ENCODE data around the gene ARHGDIG. TPM values are rescaled to one million over a fixed set of nuclear protein-coding genes. Genes with fewer than 3 reads are reported as not detected.

The ARHGDIG gene
- total and polyA plus RNA-seq, 2 donors from 2014 or later: 0.88 TPM; not detected in 1

GRCh38 chr16:281660-282255, 1.4 kb downstream of the ARHGDIG start:
- TF ChIP-seq CTCF (IDR thresholded peaks at IDR 0.05; ENCODE audit: borderline replicate concordance, extremely low read depth, insufficient read depth): no peak
- no peak for FAIRE-seq
- DNase-seq: no peak
- no peak overlapping the region for H3K4me3 ChIP-seq (ENCODE audit: low read length in 3 of 3)
- no peaks in the 10 kb centered on the region for H3K9me3 ChIP-seq (ENCODE audit: control insufficient read depth in 2 of 3, insufficient read depth in 1 of 3, low read length in 3 of 3)
- intact Hi-C loops (cut with DNase I): no loop called here
- H3K27ac ChIP-seq (ENCODE audit: low read depth in 2 of 2, low read length in 2 of 2): no peak overlapping the region
- no peaks in the 10 kb centered on the region for H3K36me3 ChIP-seq (ENCODE audit: control insufficient read depth in 2 of 3, insufficient read depth in 3 of 3, low read length in 3 of 3)
- no peaks in the 10 kb centered on the region for H3K27me3 ChIP-seq (ENCODE audit: control insufficient read depth, insufficient read depth, low read length)
- no peaks in the 10 kb centered on the region for H3K4me1 ChIP-seq (ENCODE audit: control insufficient read depth in 2 of 3, insufficient read depth in 2 of 3, low read depth in 1 of 3, low read length in 3 of 3)
- no peak overlapping the region for H3K9ac ChIP-seq (ENCODE audit: low read length in 3 of 3)

- Histone ChIP-seq H3K4me3 (ENCODE audit: low read length in 3 of 3) (no peak overlapping the region), H3K9ac (ENCODE audit: low read length in 3 of 3) (no peak overlapping the region), H3K27me3 (ENCODE audit: control insufficient read depth, insufficient read depth, low read length) (no peaks in the 10 kb centered on the region), H3K27ac (ENCODE audit: low read depth in 2 of 2, low read length in 2 of 2) (no peak overlapping the region), H3K9me3 (ENCODE audit: control insufficient read depth in 2 of 3, insufficient read depth in 1 of 3, low read length in 3 of 3) (no peaks in the 10 kb centered on the region), H3K36me3 (ENCODE audit: control insufficient read depth in 2 of 3, insufficient read depth in 3 of 3, low read length in 3 of 3) (no peaks in the 10 kb centered on the region), H3K4me1 (ENCODE audit: control insufficient read depth in 2 of 3, insufficient read depth in 2 of 3, low read depth in 1 of 3, low read length in 3 of 3) (no peaks in the 10 kb centered on the region)
- DNase-seq (no peak), FAIRE-seq (no peak)
- no peak for TF ChIP-seq CTCF (IDR thresholded peaks at IDR 0.05; ENCODE audit: borderline replicate concordance, extremely low read depth, insufficient read depth)
- intact Hi-C loops (cut with DNase I): no loop called here
These were observed 2.1 kb downstream of the ARHGDIG start for GRCh38 chr16:282491-282890.

GRCh38 chr16:283033-283805, 2.8 kb downstream of the ARHGDIG start, which contains the start of gene PDIA2:
Gene PDIA2 (plus strand): TSS chr16:283164. CDS start chr16:283170, 6 bp downstream.
- no peaks in the 10 kb centered on the region for H3K36me3 ChIP-seq (ENCODE audit: control insufficient read depth in 2 of 3, insufficient read depth in 3 of 3, low read length in 3 of 3)
- H3K9ac ChIP-seq (ENCODE audit: low read length in 3 of 3): no peak within 1 kb of the TSS
- H3K4me3 ChIP-seq (ENCODE audit: low read length in 3 of 3): no peak within 1 kb of the TSS
- no peak within 1 kb of the TSS for H3K27ac ChIP-seq (ENCODE audit: low read depth in 2 of 2, low read length in 2 of 2)
- DNase-seq: no peak
- H3K27me3 ChIP-seq (ENCODE audit: control insufficient read depth, insufficient read depth, low read length): no peaks in the 10 kb centered on the region
- no peak for TF ChIP-seq CTCF (IDR thresholded peaks at IDR 0.05; ENCODE audit: borderline replicate concordance, extremely low read depth, insufficient read depth)
- no peaks in the 10 kb centered on the region for H3K4me1 ChIP-seq (ENCODE audit: control insufficient read depth in 2 of 3, insufficient read depth in 2 of 3, low read depth in 1 of 3, low read length in 3 of 3)
- FAIRE-seq: no peak
- intact Hi-C loops (cut with DNase I): no loop called here
- no peaks in the 10 kb centered on the region for H3K9me3 ChIP-seq (ENCODE audit: control insufficient read depth in 2 of 3, insufficient read depth in 1 of 3, low read length in 3 of 3)

Data from kidney (tissue), 14 donors.